GM18951 (cell line): ENCODE measurements around the gene SEC62.

Experiments used
- POLR2A ChIP-seq: IDR thresholded peaks from 4 replicates; pipeline ENCODE4 v1.6.1; 2011; ENCODE audit warnings: mild to moderate bottlenecking; ENCODE audit not compliant: insufficient read length, insufficient read depth; ENCODE audit errors: extremely low read depth
- in situ Hi-C: fragments of 300-500 bp; cut with MboI; formaldehyde crosslinking; loops from one replicate; pipeline ENCODE4 v1.12.0; 2022; ENCODE audit warnings: low sequenced_read_pairs, mixed read lengths, inconsistent platforms; ENCODE audit not compliant: unreplicated experiment

The SEC62 gene

DNA sequence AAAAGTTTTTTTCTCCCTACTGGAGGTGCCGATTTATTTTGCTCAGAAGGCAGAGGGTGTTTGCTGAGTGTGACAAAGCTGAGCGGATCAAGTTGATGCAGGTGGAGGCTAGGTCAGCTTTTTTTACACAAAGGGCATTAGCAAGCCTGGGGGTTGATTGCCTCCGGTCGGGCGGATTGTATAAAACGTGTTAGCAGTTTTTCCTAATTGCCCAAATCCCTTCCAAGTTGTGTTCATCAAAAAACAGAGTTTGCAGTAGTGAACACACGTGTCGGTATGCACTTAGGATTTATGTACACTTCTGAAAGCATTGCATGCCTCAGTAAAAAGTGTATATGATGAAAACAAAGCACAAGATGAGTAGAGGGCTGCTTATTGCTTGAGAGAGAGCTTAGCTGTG is 73.8 kb downstream of the SEC62 start:
- in situ Hi-C loops, result loop anchor here (25.0 kb wide), 1 partner anchor 178 kb away; the partner anchor contains the start of gene LRRC31

DNA sequence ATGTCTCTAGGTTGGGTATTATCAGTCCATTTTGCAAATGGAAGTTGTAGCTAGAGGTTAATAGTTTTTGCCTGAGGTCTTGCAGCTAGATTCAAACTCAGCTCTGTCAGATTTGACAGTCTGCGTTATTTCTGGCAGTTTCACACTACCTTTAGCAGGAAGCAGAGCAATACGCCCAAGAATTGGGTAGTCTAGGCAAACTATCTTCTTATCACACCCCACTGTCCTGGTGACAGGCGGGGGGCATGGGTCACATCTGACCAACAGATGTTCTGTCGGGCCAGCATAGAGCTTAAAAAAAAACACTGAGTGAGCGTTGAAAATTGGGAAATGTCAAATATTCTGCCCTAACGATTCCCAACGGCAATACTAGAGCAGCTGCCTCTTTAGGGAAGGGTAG is 76.9 kb downstream of the SEC62 start:
- in situ Hi-C loops, result loop anchor here (25.0 kb wide), 1 partner anchor 181 kb away; the partner anchor contains the start of gene LRRC31

More for the DNA sequence above, 73.8 kb downstream of the SEC62 start:
- no peak for TF ChIP-seq POLR2A

DNA sequence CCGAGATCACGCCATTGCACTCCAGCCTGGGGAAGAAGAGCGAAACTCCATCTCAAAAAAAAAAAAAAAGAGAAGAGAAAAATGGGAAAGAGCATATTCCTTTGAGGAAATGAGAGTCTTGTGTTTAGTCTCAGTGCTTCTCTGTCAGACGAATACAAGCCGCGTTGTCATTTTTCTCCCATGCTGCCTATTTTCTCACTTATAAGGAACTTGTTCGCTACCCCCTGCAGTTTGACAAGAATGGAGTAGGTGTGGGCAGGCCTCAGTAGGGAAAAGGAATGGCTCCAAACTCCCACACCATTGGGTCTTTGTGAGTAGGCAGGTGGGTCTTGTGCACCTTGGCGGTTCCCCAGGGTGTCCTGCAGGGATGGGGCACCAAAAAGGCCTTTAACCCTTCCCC is 77.7 kb downstream of the SEC62 start:
- no peak for TF ChIP-seq POLR2A
- in situ Hi-C loops, result loop anchor here (25.0 kb wide), 1 partner anchor 182 kb away; the partner anchor contains the start of gene LRRC31

More for the DNA sequence above, 76.9 kb downstream of the SEC62 start:
- no peak for TF ChIP-seq POLR2A

DNA sequence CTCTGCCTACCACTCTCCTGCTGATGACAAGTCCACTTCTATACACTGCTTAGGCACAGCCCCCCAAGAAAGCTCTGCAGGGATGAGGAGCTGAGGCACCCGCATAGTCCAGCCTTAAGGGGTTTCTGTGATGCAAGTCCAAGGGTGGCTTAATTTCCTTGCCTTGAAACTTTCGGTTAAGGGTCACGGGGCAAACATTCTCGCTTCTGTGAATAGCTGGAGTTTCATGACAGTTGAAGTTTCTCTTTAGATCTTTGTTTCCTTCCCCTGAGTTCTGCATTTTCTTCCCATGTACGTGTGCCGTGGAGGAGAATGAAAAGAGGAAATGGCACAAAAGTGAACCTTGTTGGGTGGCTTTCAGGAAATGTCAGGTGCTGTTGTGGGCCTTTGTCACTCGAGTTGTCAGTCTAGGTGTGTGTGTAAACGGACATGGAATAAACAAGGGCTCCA is 78.2 kb downstream of the SEC62 start:
- TF ChIP-seq POLR2A, result no peak
- in situ Hi-C loops, result loop anchor here (25.0 kb wide), 1 partner anchor 183 kb away; the partner anchor contains the start of gene LRRC31

DNA sequence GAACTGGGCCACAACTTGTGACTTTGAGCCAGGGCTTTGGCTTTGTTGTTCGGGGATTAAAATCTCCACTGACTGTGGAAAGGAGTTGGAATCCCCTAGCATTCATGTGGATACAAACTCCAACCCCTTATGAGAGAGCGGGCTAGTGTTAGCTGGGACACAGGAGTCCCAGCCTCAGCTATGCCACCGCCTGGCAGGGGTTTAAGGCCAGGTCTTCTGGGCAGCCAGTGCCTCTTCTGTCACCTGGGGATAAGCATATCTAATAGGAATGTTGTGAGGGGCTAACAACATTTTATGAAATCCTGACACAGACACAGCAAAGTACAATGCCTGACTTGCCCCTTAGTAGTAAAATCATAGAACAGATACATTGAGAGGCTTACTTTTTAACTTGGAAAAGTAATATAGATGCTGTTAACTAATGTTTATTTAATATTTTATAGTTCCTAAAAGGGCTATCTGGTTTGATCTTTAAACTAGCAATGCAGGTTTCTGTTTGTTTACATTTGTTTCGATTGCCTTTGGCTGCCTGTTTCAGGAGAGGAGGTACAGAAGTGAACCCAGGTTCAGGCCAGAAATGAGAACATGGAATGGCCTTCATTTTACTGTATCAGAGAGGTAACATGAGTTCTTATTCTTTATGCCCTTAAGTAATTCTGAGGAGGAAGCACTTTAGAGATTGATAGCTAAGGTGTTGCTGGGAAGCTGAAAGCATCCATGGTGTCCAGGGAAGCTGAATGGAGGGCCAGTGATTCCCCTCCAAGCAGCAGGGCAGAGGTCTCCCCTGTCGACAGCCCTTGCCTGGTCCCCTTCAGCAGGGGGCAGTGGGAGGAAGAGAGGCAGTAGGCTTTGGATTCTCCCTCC is 79.9 kb downstream of the SEC62 start:
- no peak for TF ChIP-seq POLR2A
- in situ Hi-C loops, result loop anchor here (25.0 kb wide), 1 partner anchor 184 kb away; the partner anchor contains the start of gene LRRC31

DNA sequence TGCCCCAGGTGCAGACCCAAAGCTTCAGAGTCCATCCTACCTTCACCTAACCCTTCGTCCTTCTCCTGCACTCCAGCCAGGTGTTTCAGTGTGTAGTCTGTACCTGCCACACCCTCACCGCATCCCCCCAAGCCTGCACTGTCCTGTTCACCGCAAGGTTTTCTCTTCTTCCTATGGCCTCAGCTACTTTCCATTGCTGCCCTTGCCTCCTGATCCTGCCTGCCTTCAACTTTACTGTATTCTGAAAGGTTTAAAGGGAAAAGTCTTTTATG is 80.5 kb downstream of the SEC62 start:
- in situ Hi-C loops, result loop anchor here (25.0 kb wide), 1 partner anchor 185 kb away; the partner anchor contains the start of gene LRRC31
- no peak for TF ChIP-seq POLR2A
